Measurements from ENCODE around the gene GPA33. TPM values are rescaled to one million over a fixed set of nuclear protein-coding genes. Genes with fewer than 3 reads are reported as not detected.
A peak's percentile ranks its signal among the peaks of the same experiment; 100 is the strongest.

GPA33 gene
- total RNA-seq, 1 experiment from 2014 or later = not detected

DNA sequence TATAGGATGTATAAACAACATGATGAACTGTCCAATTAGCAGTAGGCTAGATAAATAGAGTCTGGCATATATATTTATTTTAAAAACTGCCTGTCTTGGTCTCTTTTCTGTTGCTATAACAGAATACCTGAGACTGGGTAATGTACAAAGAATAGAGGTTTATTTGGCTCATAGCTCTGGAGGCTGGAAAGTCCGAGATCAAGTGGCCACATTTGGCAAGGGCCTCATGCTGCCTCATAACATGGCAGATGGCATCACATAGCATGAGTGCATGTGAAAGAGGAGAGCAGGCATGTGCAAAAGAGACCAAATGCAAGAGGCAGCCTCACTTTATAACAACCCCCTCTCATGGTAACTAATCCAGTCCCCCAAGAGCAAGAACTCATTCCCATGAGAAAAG lies 9.7 kb upstream of the GPA33 start:
- in situ Hi-C loops (cut with HindIII; ENCODE audit: low pct_unique_long_range_greater_than_20kb, low sequenced_read_pairs) = no loop called here
- DNase-seq (ENCODE audit: low read depth, low spot score) = no peak

DNA sequence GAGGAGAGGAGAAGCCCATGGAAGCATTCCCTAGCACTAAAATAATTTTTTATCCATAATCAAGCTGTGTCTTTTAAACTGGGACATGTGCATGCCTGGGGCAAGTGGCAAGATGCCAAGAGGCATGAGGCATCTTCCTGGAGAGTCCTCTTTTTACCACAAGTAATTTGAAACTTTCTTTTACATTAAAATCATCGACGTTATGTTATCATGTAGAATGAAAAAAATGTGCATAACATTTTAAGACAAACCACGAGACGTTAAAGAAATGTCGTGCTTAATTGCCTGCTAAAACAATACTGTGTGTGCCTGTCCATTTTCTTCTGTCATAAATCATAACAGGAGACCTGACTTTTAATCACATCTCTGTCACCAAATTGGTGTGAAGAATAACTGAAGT lies 5.2 kb upstream of the GPA33 start:
- in situ Hi-C loops (cut with HindIII; ENCODE audit: low pct_unique_long_range_greater_than_20kb, low sequenced_read_pairs) = no loop called here
- peak; percentile 25 for DNase-seq (ENCODE audit: low read depth, low spot score)

DNA sequence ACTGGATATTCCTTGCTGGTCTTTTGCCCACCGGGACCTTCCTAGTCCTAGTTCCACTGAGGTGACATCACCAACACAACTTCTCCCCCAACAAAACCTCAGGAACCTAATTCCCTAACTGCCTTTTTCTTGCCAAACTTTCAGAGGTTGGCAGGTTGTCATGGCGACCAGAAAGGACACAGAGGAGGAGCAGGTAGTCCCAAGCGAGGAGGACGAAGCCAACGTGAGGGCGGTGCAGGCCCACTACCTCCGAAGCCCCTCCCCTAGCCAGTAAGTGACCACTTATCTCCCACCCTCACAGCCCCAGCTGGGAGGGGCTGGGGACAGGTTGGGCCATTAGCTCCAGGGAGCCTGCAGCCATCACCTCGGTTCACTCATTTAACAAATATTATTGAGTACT lies 4.5 kb upstream of the GPA33 start:
- in situ Hi-C loops (cut with HindIII; ENCODE audit: low pct_unique_long_range_greater_than_20kb, low sequenced_read_pairs) = no loop called here
- DNase-seq (ENCODE audit: low read depth, low spot score) = no peak

GRCh38 chr1:167093846-167094516 lies 3.8 kb upstream of the GPA33 start, which contains the start of gene STYXL2:
Gene STYXL2 (plus strand): TSS chr1:167094075. CDS start chr1:167094850, 775 bp downstream.
- no peak for DNase-seq (ENCODE audit: low read depth, low spot score)
- in situ Hi-C loops (cut with HindIII; ENCODE audit: low pct_unique_long_range_greater_than_20kb, low sequenced_read_pairs) = no loop called here

DNA sequence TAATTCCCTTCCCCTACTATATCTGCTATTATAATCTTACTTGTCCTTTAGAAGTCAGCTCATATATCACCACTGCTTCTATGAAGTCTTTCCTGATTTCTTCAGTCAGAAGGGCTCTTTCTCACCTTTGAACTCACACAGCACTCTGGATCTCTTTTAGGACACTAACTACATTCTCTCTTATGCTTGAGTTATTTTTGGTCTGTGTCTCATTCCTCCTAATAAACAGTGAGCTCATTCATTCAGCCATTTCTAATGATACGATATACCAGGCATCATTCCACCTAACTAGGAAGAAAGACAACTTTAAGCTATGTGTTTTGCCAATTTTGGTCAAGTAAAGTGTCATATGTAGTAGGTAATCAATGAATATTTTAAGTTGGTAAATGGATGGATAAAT lies 2.5 kb upstream of the GPA33 start:
- in situ Hi-C loops (cut with HindIII; ENCODE audit: low pct_unique_long_range_greater_than_20kb, low sequenced_read_pairs) = no loop called here

DNA sequence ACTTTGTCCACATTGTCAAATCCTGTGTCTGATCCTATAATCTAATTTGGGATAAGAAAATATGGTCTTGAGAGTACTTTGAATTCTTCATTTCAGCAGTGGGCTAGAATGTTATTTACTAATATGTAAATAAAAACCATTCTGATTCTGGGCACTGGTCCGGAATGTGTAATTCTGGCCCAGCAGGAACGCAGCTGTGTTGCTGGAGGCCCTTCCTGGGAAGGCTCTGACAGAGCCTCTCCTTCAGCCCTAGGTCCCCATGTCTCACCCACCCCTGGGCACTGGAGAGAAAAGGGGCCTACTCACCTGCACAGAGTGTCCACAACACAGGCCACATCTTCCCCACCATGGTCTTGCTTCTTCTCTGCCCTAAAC lies 251 bp downstream of the GPA33 start:
- in situ Hi-C loops (cut with HindIII; ENCODE audit: low pct_unique_long_range_greater_than_20kb, low sequenced_read_pairs) = no loop called here
- DNase-seq (ENCODE audit: low read depth, low spot score) = no peak

More for the DNA sequence above, 2.5 kb upstream of the GPA33 start:
- peak; percentile 7 for DNase-seq (ENCODE audit: low read depth, low spot score)

- DNase-seq (ENCODE audit: low read depth, low spot score) = no peak
- in situ Hi-C loops (cut with HindIII; ENCODE audit: low pct_unique_long_range_greater_than_20kb, low sequenced_read_pairs) = no loop called here
Observed at GRCh38 chr1:167088746-167089417, 1.3 kb downstream of the GPA33 start.

DNA sequence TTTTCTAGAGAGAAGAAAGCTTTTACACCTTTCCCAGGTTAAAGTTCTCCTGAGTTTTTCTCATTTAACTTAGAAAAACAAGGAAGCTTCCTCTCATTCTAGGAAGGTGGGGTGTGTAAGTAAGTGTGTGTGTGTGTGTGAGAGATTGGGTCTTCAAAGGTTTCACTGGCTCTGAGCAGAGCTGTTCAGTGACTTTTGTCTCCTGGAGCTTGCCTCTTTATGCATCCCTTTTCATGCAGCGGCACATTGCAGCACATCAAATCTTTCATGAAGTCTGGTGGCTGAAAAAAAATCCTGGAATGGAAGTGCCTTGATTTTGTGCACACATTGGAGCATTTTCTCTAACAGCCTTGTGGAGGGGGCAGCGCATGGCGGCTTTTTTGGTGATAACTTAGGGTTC lies 3.4 kb downstream of the GPA33 start:
- no peak for DNase-seq (ENCODE audit: low read depth, low spot score)
- in situ Hi-C loops (cut with HindIII; ENCODE audit: low pct_unique_long_range_greater_than_20kb, low sequenced_read_pairs) = no loop called here

DNA sequence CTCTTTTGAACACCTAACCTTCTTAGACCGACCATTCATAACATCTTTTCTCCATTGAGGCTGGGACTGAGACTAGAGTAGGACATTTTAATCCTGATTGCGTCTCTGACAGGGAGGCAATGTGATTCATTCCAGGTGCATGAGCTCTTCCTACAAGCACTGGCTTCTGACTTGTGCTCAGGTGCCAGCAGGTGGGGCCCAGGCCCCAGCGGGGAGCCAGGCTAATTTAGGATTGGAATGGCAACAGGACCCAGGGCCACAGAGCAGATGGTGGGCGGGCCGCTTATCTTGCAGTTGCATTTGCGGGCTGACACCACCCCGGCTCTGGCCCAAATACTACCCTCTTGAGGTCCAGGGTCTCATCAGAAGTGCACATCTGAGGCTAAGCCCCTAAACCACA lies 4.1 kb downstream of the GPA33 start:
- DNase-seq (ENCODE audit: low read depth, low spot score) = no peak
- in situ Hi-C loops (cut with HindIII; ENCODE audit: low pct_unique_long_range_greater_than_20kb, low sequenced_read_pairs) = no loop called here

- in situ Hi-C loops (cut with HindIII; ENCODE audit: low pct_unique_long_range_greater_than_20kb, low sequenced_read_pairs) = no loop called here
- DNase-seq (ENCODE audit: low read depth, low spot score) = no peak
Observed at GRCh38 chr1:167084757-167085156, 5.4 kb downstream of the GPA33 start.

DNA sequence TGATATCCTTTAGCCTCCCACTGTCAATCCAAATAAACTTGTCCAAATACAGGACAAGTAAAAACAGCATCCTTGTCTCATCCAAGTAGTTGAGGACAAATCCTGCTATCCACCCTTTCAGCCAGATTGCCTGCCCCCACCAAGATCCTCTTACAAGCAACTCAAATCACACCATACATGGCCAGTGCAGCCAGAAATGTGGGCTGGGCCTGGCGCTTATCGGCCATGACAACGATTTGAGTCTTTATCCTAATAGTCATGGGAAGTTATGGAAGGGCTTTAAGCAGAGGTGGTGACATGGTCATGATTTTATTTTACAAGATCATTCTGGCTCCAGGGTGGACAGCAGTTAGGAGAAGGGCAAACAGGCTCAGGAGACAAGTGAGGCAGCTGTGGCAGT lies 6.3 kb downstream of the GPA33 start:
- in situ Hi-C loops (cut with HindIII; ENCODE audit: low pct_unique_long_range_greater_than_20kb, low sequenced_read_pairs) = no loop called here
- no peak for DNase-seq (ENCODE audit: low read depth, low spot score)

GRCh38 chr1:167083066-167083665 lies 7.0 kb downstream of the GPA33 start:
- in situ Hi-C loops (cut with HindIII; ENCODE audit: low pct_unique_long_range_greater_than_20kb, low sequenced_read_pairs) = no loop called here
- DNase-seq (ENCODE audit: low read depth, low spot score) = no peak

- in situ Hi-C loops (cut with HindIII; ENCODE audit: low pct_unique_long_range_greater_than_20kb, low sequenced_read_pairs) = no loop called here
- DNase-seq (ENCODE audit: low read depth, low spot score) = no peak
Observed at GRCh38 chr1:167082511-167083027, 7.6 kb downstream of the GPA33 start.

DNA sequence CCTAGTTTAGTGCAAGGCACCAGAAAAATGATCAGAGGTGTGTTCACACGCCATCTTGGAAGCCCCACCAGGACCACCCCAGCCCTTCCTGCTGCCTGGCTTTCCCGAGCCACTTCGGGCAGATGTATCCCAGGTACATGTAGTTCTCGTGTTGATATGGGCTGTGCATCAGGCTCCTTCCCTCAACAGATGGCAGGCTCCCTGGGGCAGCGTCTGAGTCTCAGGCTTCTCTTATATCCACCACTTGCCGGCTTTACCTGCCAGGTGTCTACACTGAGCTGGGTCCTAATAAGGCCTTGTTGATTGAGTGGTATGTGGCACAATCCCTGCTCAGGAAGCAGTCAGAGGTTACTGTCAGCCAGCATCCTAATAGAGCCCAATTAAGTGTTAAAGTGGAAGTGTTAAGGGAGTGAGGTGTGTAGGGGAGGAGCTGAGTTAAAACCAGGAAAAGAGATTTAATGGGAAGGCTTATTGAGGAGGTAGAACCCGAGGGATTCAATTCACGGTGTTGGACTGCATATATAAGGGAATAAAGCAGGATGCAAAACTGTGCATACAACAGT lies 8.5 kb downstream of the GPA33 start:
- in situ Hi-C loops (cut with HindIII; ENCODE audit: low pct_unique_long_range_greater_than_20kb, low sequenced_read_pairs) = no loop called here
- DNase-seq (ENCODE audit: low read depth, low spot score) = no peak

DNA sequence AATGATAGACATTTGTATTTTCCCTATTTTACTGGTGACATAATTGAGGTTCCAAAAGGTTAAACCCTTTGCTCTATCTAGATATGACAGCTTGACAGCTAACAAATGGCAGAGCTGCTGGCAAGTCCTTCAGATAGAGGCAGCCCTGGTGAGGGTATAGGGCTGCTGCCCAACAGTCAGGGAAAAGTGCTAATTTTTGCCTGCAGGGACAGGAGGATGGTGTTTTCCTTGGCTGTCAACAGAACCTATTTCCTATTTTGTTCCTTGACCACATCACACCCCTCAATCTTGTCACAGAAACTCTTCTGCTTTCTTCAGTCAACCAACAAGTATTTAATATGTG lies 12.3 kb downstream of the GPA33 start:
- in situ Hi-C loops (cut with HindIII; ENCODE audit: low pct_unique_long_range_greater_than_20kb, low sequenced_read_pairs) = no loop called here
- DNase-seq (ENCODE audit: low read depth, low spot score) = no peak

GRCh38 chr1:167077128-167077867 lies 12.9 kb downstream of the GPA33 start:
- in situ Hi-C loops (cut with HindIII; ENCODE audit: low pct_unique_long_range_greater_than_20kb, low sequenced_read_pairs) = no loop called here
- DNase-seq (ENCODE audit: low read depth, low spot score) = no peak

DNA sequence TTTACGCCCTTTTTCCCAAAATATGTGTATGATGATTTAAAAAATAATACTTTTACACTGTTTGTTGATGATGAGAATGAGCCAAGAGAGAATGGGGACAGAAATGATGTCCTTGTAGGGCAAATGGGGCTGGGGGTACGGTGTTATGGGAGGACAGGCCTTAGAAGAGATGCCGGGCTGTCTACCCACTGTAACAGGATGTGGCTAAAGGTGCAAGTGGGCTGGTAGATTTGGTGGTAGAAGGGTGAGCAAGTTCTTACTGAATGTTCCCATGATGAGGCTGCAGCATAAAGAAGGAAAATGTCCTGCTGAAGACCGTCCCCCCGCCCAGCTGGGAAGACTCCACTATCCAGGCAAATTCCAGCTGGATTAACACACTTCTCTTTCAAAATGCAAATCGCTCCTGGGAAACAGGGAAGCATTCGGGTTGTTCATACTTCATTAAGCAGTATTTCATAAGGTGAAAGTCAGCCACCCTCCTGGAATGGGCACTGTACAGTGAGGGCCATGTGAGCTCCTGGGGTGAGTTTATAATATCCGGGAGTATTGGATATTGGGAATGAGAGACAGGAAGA lies 14.0 kb downstream of the GPA33 start:
- in situ Hi-C loops (cut with HindIII; ENCODE audit: low pct_unique_long_range_greater_than_20kb, low sequenced_read_pairs) = no loop called here
- no peak for DNase-seq (ENCODE audit: low read depth, low spot score)

DNA sequence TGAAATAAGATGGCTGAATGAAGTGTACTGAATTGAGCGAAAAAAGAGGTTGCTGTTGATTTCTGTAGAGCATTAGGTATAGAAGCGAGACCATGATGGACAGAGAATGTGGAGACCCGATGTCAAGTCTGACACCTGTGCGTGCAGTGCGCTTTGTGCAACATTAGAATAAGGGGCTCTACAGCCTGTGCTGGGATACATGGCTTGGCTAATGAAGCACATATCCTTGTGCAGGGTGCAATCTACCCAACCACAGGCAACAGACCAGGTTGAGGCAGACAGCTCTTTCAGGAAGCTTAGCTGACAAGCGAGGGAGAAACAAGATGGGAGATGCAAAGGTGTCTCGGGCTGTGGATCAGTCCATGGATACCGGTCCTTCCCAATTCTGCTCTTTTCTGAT lies 18.9 kb downstream of the GPA33 start:
- DNase-seq (ENCODE audit: low read depth, low spot score) = no peak
- in situ Hi-C loops (cut with HindIII; ENCODE audit: low pct_unique_long_range_greater_than_20kb, low sequenced_read_pairs) = no loop called here
